Lower lobe of right lung (tissue), 2 donors: ENCODE measurements around the gene DTX1. TPM values are rescaled to one million over a fixed set of nuclear protein-coding genes. Genes with fewer than 3 reads are reported as not detected.

Experiments used
- ATAC-seq, 2 donors: fragments of 200-7000 bp; cut with Tn5 transposase; one replicate each; pipeline ENCODE4 v1.9.1; 2020 to 2022; ENCODE audit warnings: mild to moderate bottlenecking in 2 of 2, moderate library complexity in 2 of 2
- DNase-seq: peaks from one replicate; pipeline ENCODE4 v3.0.0-alpha.2; 2020
- H3K27ac ChIP-seq: fragments of 200-600 bp; one replicate; pipeline ENCODE4 v1.8.0; 2022
- H3K27me3 ChIP-seq: fragments of 200-600 bp; one replicate; pipeline ENCODE4 v1.8.0; 2022; ENCODE audit warnings: low read depth
- H3K36me3 ChIP-seq: fragments of 200-600 bp; one replicate; pipeline ENCODE4 v1.8.0; 2022; ENCODE audit warnings: mild to moderate bottlenecking
- H3K4me1 ChIP-seq: fragments of 200-600 bp; one replicate; pipeline ENCODE4 v1.8.0; 2022
- H3K4me3 ChIP-seq: fragments of 200-600 bp; one replicate; pipeline ENCODE4 v1.8.0; 2022; ENCODE audit warnings: mild to moderate bottlenecking
- H3K9me3 ChIP-seq: fragments of 200-600 bp; one replicate; pipeline ENCODE4 v1.8.0; 2022
- CTCF ChIP-seq: fragments of 200-600 bp; IDR thresholded peaks from one replicate; pipeline ENCODE4 v1.8.0; 2022; ENCODE audit warnings: antibody characterized with exemption, mild to moderate bottlenecking
- intact Hi-C: fragments of 100-400 bp; cut with DNase I; formaldehyde crosslinking; loops from one replicate; pipeline ENCODE4 v1.11.0; 2022
- total RNA-seq: library from RNA; stranded (reverse); fragmentation: NEBNext Ultra II Directional; extraction: Animal tissue kit (Norgen Biotek cat#: 25700); gene quantifications from one replicate; pipeline ENCODE4 v1.2.1, GENCODE V29; 2021
- donor health status: DM: no; HTN: yes; CAD: no; lungs with severe emphysema.

Gene DTX1
- total RNA-seq, 1 donor from 2014 or later: 6.8 TPM

GRCh38 chr12:113059071-113059595 lies 2.6 kb downstream of the DTX1 start:
- ATAC-seq (no peak), DNase-seq (no peak)
- H3K9me3 ChIP-seq: no peaks in the 10 kb centered on the region
- no peak overlapping the region for H3K4me3 ChIP-seq
- no peak overlapping the region for H3K27ac ChIP-seq
- H3K4me1 ChIP-seq: peaks cover 10% of the 10 kb centered on the region
- H3K27me3 ChIP-seq: peaks cover 60% of the 10 kb centered on the region
- no peaks in the 10 kb centered on the region for H3K36me3 ChIP-seq
- intact Hi-C loops: no loop called here
- no peak for TF ChIP-seq CTCF

GRCh38 chr12:113060336-113060960 lies 3.9 kb downstream of the DTX1 start:
- Histone ChIP-seq H3K27ac (no peak overlapping the region), H3K4me3 (no peak overlapping the region), H3K27me3 (peaks cover 69% of the 10 kb centered on the region), H3K4me1 (peaks cover 10% of the 10 kb centered on the region), H3K36me3 (no peaks in the 10 kb centered on the region), H3K9me3 (no peaks in the 10 kb centered on the region)
- DNase-seq (no peak), ATAC-seq (no peak)
- intact Hi-C loops: no loop called here
- TF ChIP-seq CTCF: no peak

GRCh38 chr12:113061061-113061694 lies 4.6 kb downstream of the DTX1 start:
- Histone ChIP-seq H3K27ac (no peak overlapping the region), H3K27me3 (peaks cover 62% of the 10 kb centered on the region), H3K4me3 (no peak overlapping the region), H3K36me3 (no peaks in the 10 kb centered on the region), H3K9me3 (no peaks in the 10 kb centered on the region), H3K4me1 (peaks cover 10% of the 10 kb centered on the region)
- no peak for TF ChIP-seq CTCF
- DNase-seq (no peak), ATAC-seq (no peak)
- intact Hi-C loops: no loop called here

- intact Hi-C loops: no loop called here
- ATAC-seq: no peak
- no peak overlapping the region for H3K4me3 ChIP-seq
These were observed 6.2 kb downstream of the DTX1 start for GRCh38 chr12:113062502-113063395.

More at GRCh38 chr12:113062502-113063395, 6.2 kb downstream of the DTX1 start:
- Histone ChIP-seq H3K4me1 (no peaks in the 10 kb centered on the region), H3K9me3 (no peaks in the 10 kb centered on the region), H3K27ac (no peak overlapping the region), H3K36me3 (no peaks in the 10 kb centered on the region), H3K27me3 (peaks cover 46% of the 10 kb centered on the region)
- DNase-seq: no peak
- no peak for TF ChIP-seq CTCF
